Endodermal cell (in vitro differentiated cells): Measurements from ENCODE around the gene WBP1. TPM values are rescaled to one million over a fixed set of nuclear protein-coding genes. Genes with fewer than 3 reads are reported as not detected.

Source experiments
- DNase-seq: peaks from one replicate; pipeline ENCODE4 v3.0.0-alpha.2; 2017
- H3K27ac ChIP-seq: 2 replicates; pipeline ENCODE4 v1.5.1; 2013; ENCODE audit warnings: mild to moderate bottlenecking, low read depth, low read length, moderate library complexity
- H3K27me3 ChIP-seq: 2 replicates; pipeline ENCODE4 v1.6.1; 2013; ENCODE audit warnings: mild to moderate bottlenecking, low read length, moderate library complexity; ENCODE audit not compliant: insufficient read depth, control insufficient read depth, poor library complexity, severe bottlenecking
- H3K36me3 ChIP-seq: 2 replicates; pipeline ENCODE4 v1.7.0; 2013; ENCODE audit warnings: mild to moderate bottlenecking, low read length, moderate library complexity; ENCODE audit not compliant: control insufficient read depth, insufficient read depth
- H3K4me1 ChIP-seq: one replicate; pipeline ENCODE4 v1.7.0; 2013; ENCODE audit warnings: low read length; ENCODE audit not compliant: control insufficient read depth, insufficient read depth
- H3K4me3 ChIP-seq: 2 replicates; pipeline ENCODE4 v1.5.1; 2013; ENCODE audit warnings: mild to moderate bottlenecking, low read length, moderate library complexity
- H3K9ac ChIP-seq: 2 replicates; pipeline ENCODE4 v1.6.1; 2013; ENCODE audit warnings: mild to moderate bottlenecking, low read length, moderate library complexity; ENCODE audit not compliant: poor library complexity, severe bottlenecking; ENCODE audit errors: extremely low read depth
- H3K9me3 ChIP-seq: 2 replicates; pipeline ENCODE4 v1.6.1; 2013; ENCODE audit warnings: mild to moderate bottlenecking, low read length, moderate library complexity; ENCODE audit not compliant: control insufficient read depth
- H3K27ac Mint-ChIP-seq: 2 replicates; pipeline ENCODE4 v1.8.0; 2020; ENCODE audit warnings: mixed read lengths
- H3K27me3 Mint-ChIP-seq: 2 replicates; pipeline ENCODE4 v1.8.0; 2021; ENCODE audit warnings: mild to moderate bottlenecking, mixed read lengths; ENCODE audit not compliant: insufficient read depth
- H3K36me3 Mint-ChIP-seq: 2 replicates; pipeline ENCODE4 v1.8.0; 2020; ENCODE audit warnings: low read depth, mixed read lengths
- H3K4me1 Mint-ChIP-seq: 2 replicates; pipeline ENCODE4 v1.8.0; 2020; ENCODE audit warnings: mixed read lengths
- H3K4me3 Mint-ChIP-seq: 2 replicates; pipeline ENCODE4 v1.8.0; 2020; ENCODE audit warnings: mild to moderate bottlenecking, moderate library complexity, mixed read lengths
- H3K9me3 Mint-ChIP-seq: 2 replicates; pipeline ENCODE4 v1.8.0; 2020; ENCODE audit warnings: mild to moderate bottlenecking, mixed read lengths
- WGBS, 2 experiments: methylation state at CpG; one replicate each; pipeline versions ENCODE4 v1.1.5 to v1.1.7; 2013; ENCODE audit warnings: missing lambda C conversion rate in 2 of 2, mixed read lengths in 1 of 2; ENCODE audit not compliant: insufficient coverage in 1 of 2, insufficient read length in 1 of 2; 5-methylcytosine and 5-hydroxymethylcytosine counted together
- total RNA-seq, 2 donors: library from RNA; stranded (reverse); fragmentation: NEBNext Ultra II Directional in 1 of 2; extraction: Animal tissue kit (Norgen Biotek cat#: 25700) in 1 of 2; gene quantifications; 2 replicates in 1 of 2; 3 replicates in 1 of 2; pipeline ENCODE4 v1.2.1, GENCODE V29; 2021
- TF ChIP-seq, protein P1 (sequence below): fragments of 200-600 bp; sonication (generic); conservative IDR thresholded peaks from 2 replicates; pipeline ENCODE4 v1.5.0; 2021; ENCODE audit warnings: antibody characterized with exemption, mild to moderate bottlenecking

The WBP1 gene
- total RNA-seq, 2 donors from 2014 or later, result 110 to 116 TPM

- H3K4me3 ChIP-seq, result no peak overlapping the region
- Mint-ChIP-seq H3K27me3 (no peaks in the 10 kb centered on the region), H3K27ac (peak overlapping the region; percentile 4), H3K36me3 (peaks cover 43% of the 10 kb centered on the region), H3K4me3 (no peak overlapping the region), H3K9me3 (no peaks in the 10 kb centered on the region), H3K4me1 (no peaks in the 10 kb centered on the region)
- H3K9ac ChIP-seq, result no peak overlapping the region
- TF ChIP-seq, protein P1, sequence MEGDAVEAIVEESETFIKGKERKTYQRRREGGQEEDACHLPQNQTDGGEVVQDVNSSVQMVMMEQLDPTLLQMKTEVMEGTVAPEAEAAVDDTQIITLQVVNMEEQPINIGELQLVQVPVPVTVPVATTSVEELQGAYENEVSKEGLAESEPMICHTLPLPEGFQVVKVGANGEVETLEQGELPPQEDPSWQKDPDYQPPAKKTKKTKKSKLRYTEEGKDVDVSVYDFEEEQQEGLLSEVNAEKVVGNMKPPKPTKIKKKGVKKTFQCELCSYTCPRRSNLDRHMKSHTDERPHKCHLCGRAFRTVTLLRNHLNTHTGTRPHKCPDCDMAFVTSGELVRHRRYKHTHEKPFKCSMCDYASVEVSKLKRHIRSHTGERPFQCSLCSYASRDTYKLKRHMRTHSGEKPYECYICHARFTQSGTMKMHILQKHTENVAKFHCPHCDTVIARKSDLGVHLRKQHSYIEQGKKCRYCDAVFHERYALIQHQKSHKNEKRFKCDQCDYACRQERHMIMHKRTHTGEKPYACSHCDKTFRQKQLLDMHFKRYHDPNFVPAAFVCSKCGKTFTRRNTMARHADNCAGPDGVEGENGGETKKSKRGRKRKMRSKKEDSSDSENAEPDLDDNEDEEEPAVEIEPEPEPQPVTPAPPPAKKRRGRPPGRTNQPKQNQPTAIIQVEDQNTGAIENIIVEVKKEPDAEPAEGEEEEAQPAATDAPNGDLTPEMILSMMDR, result peak; percentile 25
- DNase-seq, result no peak
- no peaks in the 10 kb centered on the region for H3K9me3 ChIP-seq
- no peaks in the 10 kb centered on the region for H3K27me3 ChIP-seq
- peaks cover 28% of the 10 kb centered on the region for H3K36me3 ChIP-seq
- no peak overlapping the region for H3K27ac ChIP-seq
- no peaks in the 10 kb centered on the region for H3K4me1 ChIP-seq
- WGBS, 2 experiments, result 92 to 95% methylated on average over 7 to 9 of the region's 9 CpGs
These were observed 30.6 kb downstream of the WBP1 start for GRCh38 chr2:74488643-74489481.

DNA sequence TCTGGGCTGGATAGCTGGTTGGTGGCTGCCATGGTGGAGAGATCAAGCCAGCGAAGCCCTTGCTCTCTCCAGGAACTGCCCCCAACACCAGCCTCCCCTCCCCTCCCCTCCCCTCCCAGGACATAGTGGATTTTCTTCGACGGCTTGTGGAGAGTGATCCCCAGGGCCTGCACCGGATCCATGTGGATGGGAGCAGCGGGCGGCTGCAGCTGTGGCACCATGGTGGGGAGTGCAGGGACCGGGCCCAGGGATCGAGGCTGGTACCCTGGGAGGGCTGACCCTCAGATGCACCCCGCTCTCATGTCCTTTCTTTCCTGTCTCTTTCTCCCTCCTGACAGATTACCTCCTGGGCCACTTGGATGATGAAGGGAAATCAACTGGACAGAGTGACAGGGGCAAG is 31.7 kb downstream of the WBP1 start:
- TF ChIP-seq, protein P1, result no peak
- no peaks in the 10 kb centered on the region for H3K4me1 Mint-ChIP-seq
- H3K27ac ChIP-seq, result no peak overlapping the region
- H3K9ac ChIP-seq, result no peak overlapping the region
- peaks cover 49% of the 10 kb centered on the region for H3K36me3 Mint-ChIP-seq
- H3K9me3 ChIP-seq, result no peaks in the 10 kb centered on the region
- no peaks in the 10 kb centered on the region for H3K4me1 ChIP-seq
- H3K27ac Mint-ChIP-seq, result no peak overlapping the region
- 93 to 94% methylated on average over 3 to 9 of the region's 9 CpGs for WGBS, 2 experiments
- no peaks in the 10 kb centered on the region for H3K9me3 Mint-ChIP-seq
- no peak overlapping the region for H3K4me3 Mint-ChIP-seq
- H3K27me3 Mint-ChIP-seq, result peaks cover under 1% of the 10 kb centered on the region
- DNase-seq, result no peak
- H3K36me3 ChIP-seq, result peaks cover 34% of the 10 kb centered on the region
- H3K4me3 ChIP-seq, result no peak overlapping the region
- no peaks in the 10 kb centered on the region for H3K27me3 ChIP-seq

GRCh38 chr2:74491648-74492544 is 33.7 kb downstream of the WBP1 start:
- Histone ChIP-seq H3K4me1 (no peaks in the 10 kb centered on the region), H3K4me3 (no peak overlapping the region), H3K9ac (no peak overlapping the region), H3K27me3 (peaks cover 14% of the 10 kb centered on the region), H3K9me3 (no peaks in the 10 kb centered on the region), H3K27ac (no peak overlapping the region), H3K36me3 (peaks cover 30% of the 10 kb centered on the region)
- Mint-ChIP-seq H3K36me3 (peaks cover 37% of the 10 kb centered on the region), H3K27ac (no peak overlapping the region), H3K9me3 (no peaks in the 10 kb centered on the region), H3K27me3 (peaks cover 20% of the 10 kb centered on the region), H3K4me3 (no peak overlapping the region), H3K4me1 (no peaks in the 10 kb centered on the region)
- DNase-seq, result no peak
- TF ChIP-seq, protein P1, result no peak
- 90 to 91% methylated on average over 10 to 12 of the region's 12 CpGs for WGBS, 2 experiments
